B cell (primary cell): ENCODE results near the gene NEAT1. TPM values are rescaled to one million over a fixed set of nuclear protein-coding genes. Genes with fewer than 3 reads are reported as not detected.

Experiments used
- ATAC-seq: fragments of 200-7000 bp; cut with Tn5 transposase; one replicate; pipeline ENCODE4 v1.10.0; 2021; ENCODE audit warnings: low read depth, mild to moderate bottlenecking, moderate number of reproducible peaks, moderate library complexity
- CTCF ChIA-PET: fragments of 350-600 bp; sonication (Branson Sonifier 250); formaldehyde crosslinking; loops from one replicate; lab custom pipeline; 2021; ENCODE audit warnings: antibody characterized with exemption, inconsistent platforms; lab: Charles Lee
- POLR2A ChIA-PET: fragments of 350-600 bp; sonication (Branson Sonifier 250); formaldehyde crosslinking; loops from one replicate; lab custom pipeline; 2021; ENCODE audit warnings: antibody characterized with exemption; lab: Charles Lee
- DNase-seq: peaks from one replicate; pipeline ENCODE4 v3.0.0; 2013
- H2AFZ ChIP-seq: 2 replicates; pipeline ENCODE4 v1.6.1; 2012; ENCODE audit warnings: mild to moderate bottlenecking, low read depth, low read length; ENCODE audit not compliant: insufficient read depth, poor library complexity, severe bottlenecking
- H3K27ac ChIP-seq, 2 donors: 1 replicate in 1 of 2; 2 replicates in 1 of 2; pipeline ENCODE4 v1.5.1; 2012 to 2013; ENCODE audit warnings: low read length in 2 of 2, mild to moderate bottlenecking in 2 of 2, moderate library complexity in 1 of 2
- H3K27me3 ChIP-seq, 4 experiments: fragments of 200-600 bp in 1 of 4; sonication (generic) in 1 of 4; replicated peaks in 1 of 4; 1 replicate in 2 of 4; 2 replicates in 2 of 4; pipeline versions ENCODE4 v1.6.1 to v1.7.0; 2013 to 2016; ENCODE audit warnings: low read length in 3 of 4, mild to moderate bottlenecking in 2 of 4, mixed read lengths in 1 of 4, moderate library complexity in 1 of 4; ENCODE audit not compliant: insufficient read depth in 4 of 4, control insufficient read depth in 3 of 4; ENCODE audit errors: control extremely low read depth in 1 of 4
- H3K36me3 ChIP-seq, 2 experiments: replicated peaks in 1 of 2; 1 replicate in 1 of 2; 2 replicates in 1 of 2; pipeline versions ENCODE4 v1.6.1 to v1.7.1; 2013; ENCODE audit warnings: low read length in 1 of 2; ENCODE audit not compliant: insufficient read depth in 2 of 2, control insufficient read depth in 1 of 2; ENCODE audit errors: control extremely low read depth in 1 of 2, extremely low read depth in 1 of 2
- H3K4me1 ChIP-seq, 2 donors: fragments of 200-600 bp in 1 of 2; sonication (generic) in 1 of 2; 1 replicate in 1 of 2; 2 replicates in 1 of 2; pipeline versions ENCODE4 v1.5.1 to v1.6.1; 2013 to 2017; ENCODE audit warnings: low read length in 2 of 2; ENCODE audit not compliant: control insufficient read depth in 2 of 2, insufficient read depth in 2 of 2
- H3K4me2 ChIP-seq: replicated peaks from 2 replicates; pipeline ENCODE3; 2012; ENCODE audit warnings: mild to moderate bottlenecking, low read depth, low read length; ENCODE audit not compliant: poor library complexity, severe bottlenecking
- H3K4me3 ChIP-seq, 5 experiments: fragments of 200-600 bp in 1 of 5; sonication (generic) in 1 of 5; 1 replicate in 3 of 5; 2 replicates in 2 of 5; pipeline versions ENCODE4 v1.5.1 to v1.7.0; 2011 to 2016; ENCODE audit warnings: low read length in 4 of 5, mild to moderate bottlenecking in 4 of 5, low read depth in 2 of 5, control low read depth in 1 of 5, moderate library complexity in 1 of 5; ENCODE audit not compliant: insufficient read depth in 1 of 5; ENCODE audit errors: control extremely low read depth in 1 of 5, extremely low read depth in 1 of 5
- H3K79me2 ChIP-seq: fragments of 200-600 bp; sonication (generic); one replicate; pipeline ENCODE4 v1.6.0; 2016; ENCODE audit warnings: low read length; ENCODE audit not compliant: control insufficient read depth, insufficient read depth
- H3K9ac ChIP-seq: fragments of 200-600 bp; sonication (generic); 2 replicates; pipeline ENCODE4 v1.6.1; 2017; ENCODE audit warnings: mild to moderate bottlenecking, low read length, moderate library complexity
- H3K9me3 ChIP-seq, 3 donors: one replicate each; pipeline versions ENCODE4 v1.6.1 to v1.7.1; 2013; ENCODE audit warnings: low read length in 2 of 3; ENCODE audit not compliant: control insufficient read depth in 2 of 3, insufficient read depth in 1 of 3; ENCODE audit errors: control extremely low read depth in 1 of 3
- H4K20me1 ChIP-seq: 2 replicates; pipeline ENCODE4 v1.6.0; 2012; ENCODE audit warnings: mild to moderate bottlenecking, low read length; ENCODE audit not compliant: insufficient read depth, control insufficient read depth, poor library complexity, severe bottlenecking
- H3K27ac Mint-ChIP-seq: one replicate; pipeline ENCODE4 v1.8.0; 2021; ENCODE audit warnings: mixed read lengths
- H3K27me3 Mint-ChIP-seq: one replicate; pipeline ENCODE4 v1.8.0; 2021; ENCODE audit warnings: mixed read lengths
- H3K4me1 Mint-ChIP-seq: one replicate; pipeline ENCODE4 v1.8.0; 2021; ENCODE audit warnings: mixed read lengths
- H3K4me3 Mint-ChIP-seq: one replicate; pipeline ENCODE4 v1.8.0; 2021; ENCODE audit warnings: mixed read lengths
- H3K9me3 Mint-ChIP-seq: one replicate; pipeline ENCODE4 v1.8.0; 2022; ENCODE audit warnings: mixed read lengths; ENCODE audit not compliant: insufficient read depth
- EZH2 ChIP-seq: IDR thresholded peaks from 2 replicates; pipeline ENCODE4 v1.6.1; 2012; ENCODE audit warnings: borderline replicate concordance, low read depth, mild to moderate bottlenecking, moderate library complexity, low read length; ENCODE audit not compliant: insufficient read depth, poor library complexity, severe bottlenecking
- WGBS: methylation state at CpG from one replicate; pipeline ENCODE4 v1.1.5; 2013; ENCODE audit warnings: missing lambda C conversion rate; ENCODE audit not compliant: insufficient coverage; 5-methylcytosine and 5-hydroxymethylcytosine counted together
- intact Hi-C: fragments of 100-400 bp; cut with micrococcal nuclease; formaldehyde crosslinking; loops from one replicate; pipeline ENCODE4 v1.10.0; 2022
- polyA plus RNA-seq: library from polyadenylated mRNA; depleted of rRNA; stranded (reverse); fragments of >200 nt; gene quantifications from 2 replicates; pipeline ENCODE4 v1.2.3, GENCODE V29; 2012
- total RNA-seq, 2 donors: library from RNA; stranded (reverse); fragments of 120-200 nt in 1 of 2; gene quantifications; 1 replicate in 1 of 2; 2 replicates in 1 of 2; pipeline versions ENCODE4 v1.2.3 to v1.2.4, GENCODE V29; 2013 to 2022
- TF ChIP-seq, protein P1 (sequence below): fragments of 200-600 bp; IDR thresholded peaks from one replicate; pipeline ENCODE4 v1.8.0; 2022; ENCODE audit warnings: antibody characterized with exemption, mild to moderate bottlenecking

Gene NEAT1
- total and polyA plus RNA-seq, 2 donors (not counting 1 experiment from before 2014, with no cell fraction given) = 66.7 to 1,642 TPM

DNA sequence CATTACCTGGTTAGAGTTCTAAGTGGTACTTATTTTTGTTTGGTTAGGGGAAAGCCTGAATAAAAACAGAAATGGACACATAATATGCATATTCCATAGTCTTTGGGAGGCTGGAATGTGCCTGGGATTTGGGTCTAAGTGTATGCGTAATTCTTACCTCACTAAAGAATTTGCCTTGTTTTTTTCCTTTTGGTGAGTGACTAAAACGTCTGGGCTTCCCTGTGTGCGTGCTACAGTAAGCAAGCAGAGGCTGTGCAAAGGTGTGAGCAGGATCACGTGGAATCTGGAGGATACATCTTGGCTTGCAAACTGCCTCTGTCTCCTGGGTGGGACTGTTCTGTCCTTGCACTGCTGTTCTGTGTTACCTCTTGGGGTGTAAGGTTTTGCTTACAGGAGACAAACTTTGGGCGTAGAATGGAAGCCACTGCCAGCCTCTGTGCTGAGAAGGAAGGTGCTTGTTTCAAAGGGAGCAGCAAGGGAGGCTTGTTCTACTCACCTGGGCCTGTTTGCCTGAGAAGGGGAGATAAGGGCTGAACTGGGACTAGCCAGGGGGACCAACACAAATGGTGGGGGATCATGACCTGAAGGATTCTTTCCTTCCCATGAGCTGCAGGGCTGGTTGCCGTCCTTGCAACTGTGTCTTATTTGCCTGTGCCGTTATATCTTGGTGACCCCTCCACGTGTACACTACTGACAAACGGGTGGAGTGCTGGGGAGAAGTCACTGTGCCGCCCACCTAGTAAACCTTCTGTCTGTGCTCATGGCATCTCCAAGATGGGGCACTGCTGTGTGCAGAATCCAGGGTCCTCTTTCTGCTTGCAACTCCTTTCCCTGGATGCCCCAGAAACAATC, 4.5 kb downstream of the NEAT1 start:
- DNase-seq = peak; percentile 44
- Mint-ChIP-seq H3K4me1 (peaks cover 76% of the 10 kb centered on the region), H3K27me3 (no peaks in the 10 kb centered on the region), H3K9me3 (no peaks in the 10 kb centered on the region), H3K27ac (peak overlapping the region; percentile 100), H3K4me3 (peak overlapping the region; percentile 92)
- Histone ChIP-seq H3K9me3 (no peaks in the 10 kb centered on the region), H3K27ac (peak overlapping the region; percentile 91 to 97), H3K4me2 (peak overlapping the region; percentile 94), H3K27me3 (no peaks in the 10 kb centered on the region), H3K79me2 (peaks cover 86% of the 10 kb centered on the region), H3K4me3 (peak overlapping the region; percentile 14 to 98 (median 23)), H3K4me1 (peaks cover 85 to 88% of the 10 kb centered on the region in 2 donors), H3K36me3 (peaks cover 0 to 12% of the 10 kb centered on the region in 2 experiments), H2AFZ (no peak overlapping the region), H3K9ac (peak overlapping the region; percentile 90), H4K20me1 (no peaks in the 10 kb centered on the region)
- POLR2A ChIA-PET = interaction anchor here (0.6 to 16.5 kb wide), 5 partner anchors 10 to 74 kb away, joined by 3 to 1159 read pairs (median 5); partner anchors contain the start of gene MALAT1
- ATAC-seq = no peak
- TF ChIP-seq, protein P1, sequence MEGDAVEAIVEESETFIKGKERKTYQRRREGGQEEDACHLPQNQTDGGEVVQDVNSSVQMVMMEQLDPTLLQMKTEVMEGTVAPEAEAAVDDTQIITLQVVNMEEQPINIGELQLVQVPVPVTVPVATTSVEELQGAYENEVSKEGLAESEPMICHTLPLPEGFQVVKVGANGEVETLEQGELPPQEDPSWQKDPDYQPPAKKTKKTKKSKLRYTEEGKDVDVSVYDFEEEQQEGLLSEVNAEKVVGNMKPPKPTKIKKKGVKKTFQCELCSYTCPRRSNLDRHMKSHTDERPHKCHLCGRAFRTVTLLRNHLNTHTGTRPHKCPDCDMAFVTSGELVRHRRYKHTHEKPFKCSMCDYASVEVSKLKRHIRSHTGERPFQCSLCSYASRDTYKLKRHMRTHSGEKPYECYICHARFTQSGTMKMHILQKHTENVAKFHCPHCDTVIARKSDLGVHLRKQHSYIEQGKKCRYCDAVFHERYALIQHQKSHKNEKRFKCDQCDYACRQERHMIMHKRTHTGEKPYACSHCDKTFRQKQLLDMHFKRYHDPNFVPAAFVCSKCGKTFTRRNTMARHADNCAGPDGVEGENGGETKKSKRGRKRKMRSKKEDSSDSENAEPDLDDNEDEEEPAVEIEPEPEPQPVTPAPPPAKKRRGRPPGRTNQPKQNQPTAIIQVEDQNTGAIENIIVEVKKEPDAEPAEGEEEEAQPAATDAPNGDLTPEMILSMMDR = no peak
- TF ChIP-seq EZH2 = no peak
- CTCF ChIA-PET = interaction anchor here (1.0 to 14.9 kb wide), 2 partner anchors 77 to 95 kb away, joined by 3 to 541 read pairs; partner anchors contain the start of gene MALAT1
- WGBS = 44% methylated on average over 8 of the region's 10 CpGs
- intact Hi-C loops = loop anchor here (1.0 to 2.0 kb wide), 3 partner anchors 14 to 70 kb away; no protein-coding TSS in a partner anchor
